NCI-H1417 treated with DMSO at 0.1 percent for 48 hours (cell line): ENCODE data around the gene ACAT2.
"Not testable (repeated sequence)": the region's sequence is repeated elsewhere in the genome, so short reads cannot be mapped to it uniquely, and the experiment has no call there.

ENCODE experiments used
- DNase-seq: peaks from one replicate; lab custom pipeline; 2025; lab: John Stamatoyannopoulos, UW

The ACAT2 gene

GRCh38 chr6:159761873-159762680 is at the start of gene ACAT2:
Gene ACAT2, plus strand, starts transcription at chr6:159762045. Its CDS starts 43 bp downstream, at chr6:159762088.
- DNase-seq: peak; percentile 86

GRCh38 chr6:159712389-159712788 is 49.5 kb upstream of the ACAT2 start:
- DNase-seq: not testable (repeated sequence)

DNA sequence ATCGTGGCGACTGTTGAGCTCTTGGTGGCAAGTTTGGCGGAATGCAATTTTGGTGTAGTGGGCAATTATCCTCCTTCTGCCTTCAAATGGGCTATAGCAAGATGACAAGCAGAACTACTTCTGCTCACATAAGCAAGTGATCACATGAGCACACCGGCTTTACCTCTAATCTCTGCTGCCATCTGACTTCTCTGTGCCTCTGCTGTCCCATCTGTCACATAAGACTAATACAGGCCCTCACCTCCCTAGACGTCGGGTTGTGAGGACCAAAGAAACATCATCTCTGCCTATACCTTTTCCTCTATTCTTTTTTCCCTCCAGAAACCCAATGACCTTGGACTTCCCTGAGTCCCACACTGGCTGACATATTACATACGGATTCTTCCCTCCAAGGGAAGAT is 47.9 kb upstream of the ACAT2 start:
- no peak for DNase-seq

DNA sequence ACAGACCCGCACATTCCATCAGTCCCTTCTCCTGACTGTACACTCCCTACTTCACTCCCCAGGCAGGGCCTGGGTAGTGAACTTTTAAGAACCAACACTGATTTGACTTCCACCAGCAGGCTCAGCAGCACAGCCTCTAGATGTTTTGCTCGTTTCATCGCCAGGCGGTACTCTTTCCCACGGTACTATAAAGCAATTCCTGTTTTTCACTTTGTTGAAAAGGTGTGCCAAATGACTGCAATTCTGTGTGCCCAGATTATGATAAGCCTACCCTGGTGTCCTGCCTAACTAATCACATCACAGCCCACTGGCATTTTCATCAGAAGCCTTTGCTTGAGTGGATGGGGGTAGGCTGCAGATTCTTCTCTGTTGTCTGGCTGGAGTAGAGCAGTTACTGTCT is 47.4 kb upstream of the ACAT2 start:
- DNase-seq: no peak

DNA sequence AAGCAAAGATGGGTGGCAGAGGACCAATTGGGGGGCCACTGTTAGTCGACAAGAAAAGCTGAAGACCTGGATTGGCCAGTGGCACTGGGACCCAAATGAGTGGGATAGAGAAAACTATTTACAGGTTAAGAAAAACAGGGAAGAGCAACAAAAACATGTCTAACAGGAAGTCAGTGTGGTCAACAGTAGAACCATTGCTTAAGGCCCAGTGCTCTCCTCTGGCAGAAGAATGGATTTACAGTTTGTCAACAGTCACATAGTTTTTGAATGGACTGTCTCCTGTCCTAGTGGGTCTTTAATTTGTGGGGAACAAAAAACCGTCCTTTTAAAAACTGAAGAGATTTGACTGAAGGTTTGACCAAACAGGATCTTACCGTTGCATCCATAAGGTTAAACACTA is 46.7 kb upstream of the ACAT2 start:
- no peak for DNase-seq

GRCh38 chr6:159715605-159716004 is 46.2 kb upstream of the ACAT2 start:
- DNase-seq: no peak

DNA sequence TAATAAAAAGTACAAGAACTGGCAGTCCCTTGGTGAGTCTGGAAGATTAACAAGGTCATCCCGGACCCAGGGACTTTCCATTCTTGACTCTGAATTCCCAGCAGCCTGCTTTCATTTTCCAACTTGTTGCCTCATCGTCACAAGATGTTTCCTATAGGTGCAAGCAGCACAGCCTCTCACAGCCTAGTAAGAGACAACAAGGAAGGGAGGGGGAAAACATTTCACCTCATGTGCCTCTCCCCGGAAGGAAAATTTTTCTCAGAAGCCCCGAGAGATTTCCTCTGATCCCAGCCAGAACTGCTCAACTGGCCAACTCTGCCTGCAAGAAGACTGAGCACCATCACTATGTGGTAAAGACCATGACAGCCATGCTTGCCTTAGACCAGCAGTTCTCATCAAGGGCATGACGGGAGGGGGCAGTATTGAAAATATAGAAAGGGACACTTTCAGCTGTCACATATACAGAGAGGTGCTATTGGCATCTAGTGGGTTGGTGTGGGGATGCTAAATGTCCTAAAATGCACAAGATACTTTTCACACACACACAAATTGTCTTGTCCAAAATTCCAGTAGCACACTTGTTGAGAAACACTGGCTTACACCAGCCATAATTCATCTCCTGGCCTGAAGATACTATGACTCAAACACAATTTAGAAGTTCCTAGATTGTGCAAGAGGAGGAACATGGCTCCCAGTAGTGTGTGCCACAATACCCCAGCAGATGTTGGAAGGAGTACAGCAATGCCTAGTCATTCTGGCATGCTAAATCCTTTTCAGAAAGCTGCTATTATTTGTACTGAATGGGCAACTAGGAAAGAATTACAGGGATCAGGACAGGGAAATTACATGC is 45.4 kb upstream of the ACAT2 start:
- no peak for DNase-seq

GRCh38 chr6:159718634-159719033 is 43.2 kb upstream of the ACAT2 start:
- DNase-seq: no peak

GRCh38 chr6:159719287-159719686 is 42.6 kb upstream of the ACAT2 start:
- no peak for DNase-seq

DNA sequence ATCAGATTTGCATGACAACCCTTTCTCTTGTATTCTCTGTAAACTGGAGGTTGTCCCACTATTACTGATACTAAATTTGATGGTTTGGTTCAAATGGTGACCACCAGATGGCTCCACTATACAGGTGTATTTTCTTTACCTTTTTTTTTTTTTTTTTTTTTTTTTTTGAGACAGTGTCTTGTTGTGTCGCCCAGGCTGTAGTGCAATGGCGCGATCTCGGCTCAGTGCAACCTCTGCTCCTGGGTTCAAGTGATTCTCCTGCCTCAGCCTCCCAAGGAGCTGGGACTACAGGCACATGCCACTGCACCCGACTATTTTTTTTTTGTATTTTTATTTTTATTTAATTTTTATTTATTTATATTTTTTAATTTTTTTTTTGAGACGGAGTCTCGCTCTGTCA is 41.1 kb upstream of the ACAT2 start:
- no peak for DNase-seq

DNA sequence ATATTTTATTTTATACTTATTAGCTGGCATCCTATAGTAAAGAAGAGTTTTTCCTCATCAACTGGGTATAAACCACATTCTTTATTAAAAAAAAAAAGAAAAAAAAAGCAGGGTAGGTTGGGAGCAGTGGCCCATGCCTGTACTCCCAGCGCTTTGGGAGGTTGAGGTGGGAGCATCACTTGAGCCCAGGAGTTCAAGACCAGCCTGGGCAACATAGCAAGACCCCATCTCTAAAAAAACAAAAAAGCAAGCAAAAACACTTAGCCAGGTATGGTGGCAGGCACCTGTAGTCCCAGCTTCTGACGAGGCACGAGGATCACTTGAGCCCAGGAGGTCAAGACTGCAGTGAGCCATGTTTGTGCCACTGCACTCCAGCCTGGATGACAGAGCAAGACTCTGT is 39.9 kb upstream of the ACAT2 start:
- DNase-seq: not testable (repeated sequence)

DNA sequence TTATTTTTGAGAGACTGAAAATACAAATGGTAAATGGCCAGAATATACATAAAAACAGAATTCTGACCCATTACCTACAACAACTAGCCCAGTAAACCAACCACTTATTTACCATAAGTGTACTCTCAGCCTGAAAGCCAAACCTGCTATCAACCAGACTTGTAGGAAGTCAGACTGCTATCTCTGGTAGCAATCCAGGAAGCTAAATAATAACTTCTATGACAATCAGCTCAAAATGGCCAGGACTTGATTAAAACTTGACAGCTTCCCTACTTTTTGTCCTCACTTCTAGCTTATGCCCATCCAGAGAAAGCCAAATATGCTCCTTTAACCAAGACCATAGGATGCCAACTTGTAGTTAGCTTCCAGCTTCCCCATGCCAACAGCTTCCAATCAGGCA is 39.2 kb upstream of the ACAT2 start:
- no peak for DNase-seq

DNA sequence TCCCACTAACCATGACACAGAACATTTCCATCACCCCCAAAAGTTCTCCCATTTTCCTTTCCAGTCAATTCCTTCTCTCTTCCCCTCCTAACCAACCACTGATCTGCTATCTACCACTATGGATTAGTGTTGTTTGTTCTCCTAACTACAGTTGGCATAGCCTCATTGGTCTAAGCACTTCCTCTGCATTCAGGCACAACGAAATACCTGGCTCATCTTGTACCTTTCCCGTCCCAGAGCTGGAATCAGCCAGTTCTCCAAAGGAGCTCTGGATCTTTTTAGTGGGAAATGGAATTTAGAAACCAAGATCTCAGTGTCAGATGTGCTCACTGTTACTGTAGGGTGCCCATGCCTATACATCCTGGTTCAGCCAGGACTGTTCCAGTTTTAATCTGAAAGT is 38.6 kb upstream of the ACAT2 start:
- DNase-seq: no peak

- DNase-seq: no peak
These were observed 37.1 kb upstream of the ACAT2 start for GRCh38 chr6:159724778-159725177.

DNA sequence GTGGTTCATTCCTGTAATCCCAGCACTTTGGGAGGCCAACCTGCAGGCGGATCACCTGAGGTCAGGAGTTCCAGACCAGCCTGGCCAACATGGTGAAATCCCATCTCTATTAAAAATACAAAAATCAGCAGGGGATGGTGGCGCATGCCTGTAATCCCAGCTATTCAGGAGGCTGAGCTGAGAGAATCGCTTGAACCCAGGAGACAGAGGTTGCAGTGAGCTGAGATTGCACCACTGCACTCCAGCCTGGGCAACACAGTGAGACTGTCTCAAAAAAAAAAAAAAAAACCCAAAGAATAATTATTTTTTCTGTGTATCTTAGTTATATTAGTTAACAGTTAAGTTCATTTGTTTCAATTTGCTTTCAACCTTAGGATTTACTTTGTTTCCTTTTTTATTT is 36.6 kb upstream of the ACAT2 start:
- DNase-seq: not testable (repeated sequence)

DNA sequence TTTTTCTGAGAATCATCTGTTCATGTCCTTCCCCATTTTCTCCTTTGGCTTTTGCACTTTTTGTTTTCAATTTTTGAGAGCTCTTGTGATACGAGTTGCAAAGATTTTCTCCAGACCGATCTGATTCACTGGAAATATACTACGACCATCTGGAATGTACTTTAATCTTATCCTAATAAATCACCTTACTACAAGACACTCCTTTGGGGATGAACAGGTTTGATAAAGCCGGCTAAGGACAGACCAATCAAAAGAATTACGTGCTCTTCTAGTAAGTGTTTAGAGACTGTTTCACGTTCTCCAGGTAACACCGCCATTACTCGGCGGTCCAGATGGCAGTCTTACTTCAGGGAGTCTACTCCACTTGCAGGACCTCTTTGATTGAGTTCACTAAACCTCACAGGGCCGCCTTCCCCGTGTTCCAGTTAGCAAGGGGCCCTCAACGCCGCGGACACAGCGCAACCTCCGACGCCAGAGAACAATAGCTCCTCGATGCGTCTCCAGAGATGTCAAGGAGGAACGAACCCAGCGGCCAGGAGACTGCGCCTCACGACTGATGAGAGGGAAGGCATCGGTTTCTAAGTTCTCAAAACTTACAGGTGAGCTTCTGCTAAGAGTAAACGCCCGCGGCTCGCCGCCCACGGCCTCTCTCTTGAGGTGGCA is 35.5 kb upstream of the ACAT2 start:
- peak; percentile 79 for DNase-seq

GRCh38 chr6:159726918-159727716 is 34.7 kb upstream of the ACAT2 start, which contains the start of gene WTAP:
Gene WTAP, plus strand, starts transcription at chr6:159727506. Its CDS starts 8,760 bp downstream, at chr6:159736266.
- peak; percentile 93 for DNase-seq

DNA sequence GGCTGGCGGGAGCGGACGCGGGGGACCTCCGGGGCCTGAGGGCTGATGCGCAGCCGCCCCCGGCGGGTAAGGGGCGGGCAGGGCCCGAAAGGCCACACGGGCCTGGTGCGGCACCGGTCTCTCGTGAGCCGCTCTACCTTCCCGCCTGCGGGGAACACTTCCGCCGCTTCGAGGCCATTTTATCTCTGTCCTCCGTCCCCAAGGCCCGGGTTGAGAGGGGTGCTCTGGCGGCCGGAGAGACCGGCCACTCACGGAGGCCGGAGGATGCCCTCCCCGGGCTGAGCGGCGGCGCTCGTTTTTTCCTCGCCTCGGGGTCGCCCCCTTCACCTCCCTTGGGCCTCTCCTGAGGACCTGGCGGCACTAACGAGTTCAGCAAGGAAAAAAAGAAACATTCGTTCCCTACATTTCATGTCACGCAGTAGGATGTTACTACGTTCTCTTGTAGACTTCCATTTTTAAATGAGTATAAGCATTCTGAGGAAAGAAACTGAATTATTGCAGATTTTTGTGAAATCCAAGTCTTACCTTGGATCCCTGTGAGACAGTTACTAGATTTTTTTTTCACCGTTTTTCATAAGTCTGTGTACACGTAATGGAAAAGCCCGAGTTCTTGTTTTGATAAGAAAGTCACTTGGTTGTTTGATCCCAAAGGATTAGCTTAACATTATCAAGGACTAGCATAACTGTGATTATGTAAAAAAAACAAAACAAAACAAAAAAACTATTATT is 34.0 kb upstream of the ACAT2 start:
- DNase-seq: no peak

- DNase-seq: no peak
These were observed 33.3 kb upstream of the ACAT2 start for GRCh38 chr6:159728531-159728964.

DNA sequence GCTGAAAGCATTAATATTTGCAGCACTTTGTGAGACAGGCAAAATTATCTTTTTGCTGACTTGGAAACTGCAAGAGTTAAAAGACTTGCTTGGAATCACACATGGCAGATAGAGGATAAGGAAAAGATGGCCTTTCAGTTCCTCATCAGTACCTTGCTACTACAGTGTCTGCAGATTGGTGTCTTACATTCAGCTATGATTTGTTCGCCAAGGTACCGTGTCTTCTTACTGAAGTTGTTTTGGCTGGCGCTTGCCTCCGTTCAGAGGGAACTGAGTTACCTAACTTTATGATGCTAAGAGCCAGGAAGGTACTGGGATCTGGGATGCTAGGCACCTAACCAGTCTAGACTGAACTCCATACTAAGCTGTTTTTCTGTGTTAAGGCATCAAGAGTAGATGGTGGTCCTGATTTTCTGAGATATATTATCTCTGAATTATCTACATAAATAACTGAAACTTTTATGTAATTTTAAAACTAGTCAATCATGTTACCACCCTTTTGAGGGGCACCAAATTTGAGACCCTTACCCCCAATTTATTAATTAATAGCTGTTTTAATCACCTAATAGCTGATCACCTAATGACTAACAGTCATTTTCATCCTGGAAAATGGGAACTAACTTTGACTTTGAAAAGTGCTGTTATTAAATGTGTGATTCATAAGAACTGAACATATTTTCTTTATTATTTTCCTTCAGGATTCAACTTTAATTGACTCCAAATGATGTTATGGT is 32.1 kb upstream of the ACAT2 start:
- DNase-seq: no peak
